HG03060 (cell line): ENCODE data around the gene ABT1.

Source experiments
- ATAC-seq: cut with Tn5 transposase; IDR thresholded peaks from one replicate; pipeline ENCODE4 v1.9.1; 2021; ENCODE audit warnings: low read depth, moderate number of reproducible peaks; ENCODE audit not compliant: unreplicated experiment

ABT1 gene

DNA sequence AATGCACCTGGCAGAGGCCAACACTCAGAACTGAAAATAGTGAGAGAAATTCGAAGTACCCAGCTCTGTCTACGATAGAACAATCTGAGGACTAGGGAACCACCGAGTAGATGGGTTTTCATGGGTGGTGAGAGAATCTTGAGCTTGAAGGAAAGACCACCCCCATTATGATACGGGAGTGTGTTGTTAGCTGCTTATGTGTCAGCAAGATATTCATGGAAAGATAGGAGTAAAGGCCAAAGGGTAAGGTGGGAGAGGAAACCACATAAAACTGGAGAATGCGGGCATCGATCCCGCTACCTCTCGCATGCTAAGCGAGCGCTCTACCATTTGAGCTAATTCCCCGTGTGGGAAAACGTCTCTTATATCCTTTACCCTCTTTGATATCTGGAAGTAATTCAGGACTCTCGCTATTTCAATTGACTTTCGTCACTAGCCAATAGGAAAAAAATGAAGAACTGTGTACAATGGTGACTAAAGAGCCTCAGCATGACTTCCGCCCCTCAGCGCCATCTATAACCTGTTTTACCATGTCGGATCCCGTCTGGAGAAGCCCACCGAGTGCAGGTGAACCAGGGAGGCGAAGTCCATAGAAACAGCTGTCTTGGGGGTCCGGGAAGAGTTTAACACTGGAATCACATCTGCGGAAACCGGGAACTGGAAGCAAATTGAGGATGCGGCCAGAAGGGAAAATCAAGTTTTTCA is 25.0 kb upstream of the ABT1 start:
- ATAC-seq = no peak

DNA sequence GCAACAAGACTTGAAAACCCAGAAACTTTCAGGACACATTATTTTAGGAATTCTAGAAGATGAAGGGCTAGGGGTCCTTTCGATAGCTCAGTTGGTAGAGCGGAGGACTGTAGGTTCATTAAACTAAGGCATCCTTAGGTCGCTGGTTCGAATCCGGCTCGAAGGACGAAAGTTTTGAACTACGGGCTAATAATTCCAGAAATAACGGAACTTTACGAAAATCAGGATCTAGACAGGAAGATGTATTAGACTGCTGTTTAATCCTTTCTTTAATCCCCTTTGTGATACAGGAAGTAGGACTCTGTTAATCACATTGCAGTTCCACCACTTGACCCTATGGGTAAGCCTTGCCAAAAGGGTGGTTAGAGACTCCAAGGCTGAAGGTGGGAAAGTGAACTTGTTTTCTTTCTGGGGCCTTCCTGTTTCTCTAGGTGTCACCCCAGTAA is 21.2 kb upstream of the ABT1 start:
- ATAC-seq = no peak

DNA sequence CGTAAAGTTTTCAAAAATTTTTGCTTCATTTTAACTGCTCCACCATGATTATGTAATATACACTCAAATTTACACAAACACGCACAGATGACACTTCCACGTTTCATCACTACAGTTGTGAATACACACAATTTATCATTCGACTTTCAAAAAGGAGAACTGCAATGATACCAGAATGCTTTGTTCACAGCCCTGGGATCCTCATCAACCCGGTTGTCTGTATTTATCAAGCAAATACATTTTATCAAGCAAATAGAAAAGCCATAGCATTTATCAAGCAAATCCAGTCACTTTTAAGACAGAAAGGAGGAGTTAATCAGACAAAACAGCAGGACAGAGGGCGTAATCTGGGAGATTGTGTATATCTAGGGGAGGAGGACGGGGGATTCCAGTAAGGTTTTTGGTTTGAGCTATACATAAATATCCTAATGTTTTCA is 20.3 kb upstream of the ABT1 start:
- ATAC-seq = no peak

DNA sequence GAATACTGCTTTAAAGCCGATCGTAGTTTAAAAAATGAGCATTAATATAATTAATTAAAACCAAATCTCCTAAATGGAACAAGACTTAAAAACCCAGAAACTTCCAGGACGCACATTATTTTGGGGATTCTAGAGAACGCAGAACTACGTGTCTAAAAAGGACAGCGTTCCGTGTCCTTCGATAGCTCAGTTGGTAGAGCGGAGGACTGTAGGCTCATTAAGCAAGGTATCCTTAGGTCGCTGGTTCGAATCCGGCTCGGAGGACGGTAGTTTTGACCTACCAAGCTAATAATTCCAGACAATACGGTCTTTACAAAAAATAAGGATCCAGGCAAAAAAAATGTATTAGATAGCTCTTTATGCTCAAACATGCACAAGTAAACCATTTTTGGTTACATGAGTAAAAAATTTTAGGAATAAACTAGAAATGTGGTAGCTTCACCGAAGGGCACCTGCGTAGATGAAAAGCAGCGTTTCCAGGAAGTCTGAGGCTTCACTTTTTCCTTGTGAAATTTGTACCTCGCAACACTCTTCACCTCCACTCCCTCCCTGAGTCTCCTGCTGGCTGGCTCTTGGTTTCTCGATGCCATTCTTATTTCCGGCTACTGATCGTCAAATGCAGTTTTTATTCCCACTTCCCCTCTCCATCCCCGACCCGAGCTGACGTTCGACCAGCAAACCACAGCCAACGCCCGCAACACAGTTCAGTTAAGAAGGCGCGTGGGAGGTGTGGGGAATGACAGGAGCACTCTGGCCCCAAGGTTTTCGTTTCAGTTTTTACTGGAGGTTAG is 19.6 kb upstream of the ABT1 start:
- no peak for ATAC-seq

DNA sequence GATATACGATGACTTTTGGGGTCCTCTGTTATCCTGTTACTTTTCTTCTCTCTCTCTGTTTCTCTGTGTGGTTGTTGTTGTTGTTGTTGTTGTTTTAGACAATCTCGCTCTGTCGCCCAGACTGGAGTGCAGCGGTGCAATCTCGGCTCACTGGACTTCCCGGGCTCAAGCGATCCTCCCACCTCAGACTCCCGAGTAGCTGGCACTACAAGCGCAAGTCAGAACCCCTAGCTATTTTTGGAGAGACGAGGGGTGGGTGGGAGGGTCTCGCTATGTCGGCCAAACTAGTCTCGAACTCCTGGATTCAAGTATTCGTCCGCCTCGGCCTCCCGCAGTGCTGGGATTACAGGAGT is 19.1 kb upstream of the ABT1 start:
- ATAC-seq = no peak

DNA sequence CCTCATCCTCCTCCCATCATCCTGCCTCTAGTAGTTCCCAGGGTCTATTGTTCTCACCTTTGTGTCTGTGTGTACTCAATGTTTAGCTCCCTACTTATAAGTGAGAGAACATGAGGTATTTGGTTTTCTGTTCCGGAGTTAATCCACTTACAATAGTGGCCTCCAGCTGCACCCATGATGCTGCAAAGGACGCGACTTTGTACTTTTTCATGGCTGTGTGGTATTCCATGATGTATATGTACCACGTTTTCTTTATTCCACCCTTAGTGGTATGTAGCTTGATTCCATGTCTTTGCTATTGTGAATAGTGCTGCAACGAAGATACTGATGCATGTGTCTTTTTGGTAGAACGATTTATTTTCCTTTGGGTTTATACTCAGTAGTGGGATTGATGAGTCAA is 18.5 kb upstream of the ABT1 start:
- no peak for ATAC-seq

DNA sequence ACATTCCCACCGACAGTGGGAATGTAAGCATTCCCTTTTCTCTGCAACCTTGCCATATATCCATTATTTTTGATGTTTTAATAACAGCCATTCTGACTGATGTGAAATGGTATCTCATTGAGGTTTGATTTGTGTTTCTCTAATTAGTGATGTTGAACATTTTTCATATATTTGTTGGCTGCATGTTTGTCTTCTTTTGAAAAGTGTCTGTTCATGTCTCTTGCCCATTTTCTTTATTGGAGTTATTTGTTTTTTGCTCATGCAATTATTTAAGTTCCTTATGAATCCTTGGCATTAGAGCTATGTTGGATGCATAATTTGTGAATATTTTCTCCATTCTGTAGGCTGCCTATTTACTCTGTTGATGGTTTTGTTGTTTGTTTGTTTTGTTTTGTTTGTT is 18.0 kb upstream of the ABT1 start:
- no peak for ATAC-seq

DNA sequence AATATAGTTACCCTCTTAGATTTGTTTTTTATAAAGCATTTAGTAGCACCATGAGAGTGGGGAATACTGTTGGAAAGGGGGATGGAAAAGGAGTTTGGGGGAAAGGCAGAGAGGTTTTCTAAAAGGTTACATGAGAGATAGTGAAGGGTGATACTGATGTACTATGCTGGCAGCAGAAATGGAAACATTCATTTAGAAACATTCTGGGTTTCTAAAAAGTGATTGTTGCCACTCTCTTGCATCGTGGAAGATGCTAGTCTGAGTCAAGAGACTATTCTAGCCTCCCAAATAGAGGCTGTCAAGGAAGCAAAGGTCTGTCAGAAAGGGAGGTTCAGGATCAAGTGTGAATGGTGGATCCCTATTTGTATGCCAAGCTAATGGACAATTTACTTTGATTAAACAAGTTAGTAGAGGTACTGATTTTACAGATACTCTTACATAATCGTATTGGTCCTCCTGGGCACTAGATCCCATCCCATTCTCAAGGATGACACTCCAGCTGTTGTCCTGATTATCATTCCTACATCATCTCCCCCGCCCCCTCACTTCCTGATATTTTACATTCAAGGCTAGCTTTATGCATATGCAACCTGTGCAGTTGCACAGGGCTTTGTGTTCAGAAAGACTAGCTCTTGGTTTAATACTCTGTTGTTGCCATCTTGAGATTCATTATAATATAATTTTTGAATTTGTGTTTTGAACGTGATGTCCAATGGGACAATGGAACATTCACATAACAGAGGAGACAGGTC is 15.4 kb upstream of the ABT1 start:
- ATAC-seq = no peak

DNA sequence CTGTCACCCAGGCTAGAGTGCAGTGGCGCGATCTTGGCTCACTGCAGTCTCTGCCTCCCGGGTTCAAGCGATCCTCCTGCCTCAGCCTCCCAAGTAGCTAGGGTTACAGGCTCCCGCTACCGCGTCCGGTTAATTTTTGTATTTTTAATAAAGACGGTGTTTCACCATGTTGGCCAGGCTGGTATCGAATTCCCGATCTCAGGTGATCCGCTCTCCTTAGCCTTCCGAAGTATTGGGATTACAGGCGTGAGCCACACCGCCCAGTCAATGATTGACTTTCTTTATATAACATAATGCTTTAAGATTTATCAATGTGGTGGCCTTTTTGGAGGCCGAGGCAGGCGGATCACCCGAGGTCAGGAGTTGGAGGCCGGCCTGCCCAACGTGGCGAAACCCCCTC is 7.8 kb upstream of the ABT1 start:
- ATAC-seq = no peak

DNA sequence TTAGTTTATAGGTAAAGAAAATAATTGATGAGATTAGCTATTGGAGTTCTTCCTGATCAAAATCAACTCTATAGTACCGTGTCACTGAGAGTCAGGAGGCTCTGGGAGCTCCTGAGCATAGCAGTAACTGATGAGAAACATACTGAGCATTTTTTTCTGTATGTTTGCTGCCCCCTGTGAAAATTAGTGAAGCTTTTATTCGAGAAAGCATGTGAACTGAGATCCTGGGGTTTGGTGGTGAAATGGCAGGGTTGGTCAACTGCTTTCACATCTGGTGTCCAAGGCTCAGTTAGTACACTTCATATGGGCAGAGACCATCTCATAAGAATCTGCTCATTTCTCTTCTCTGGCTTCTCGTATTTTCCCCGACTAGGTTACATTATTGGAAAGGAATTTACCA is 4.1 kb upstream of the ABT1 start:
- ATAC-seq = no peak

DNA sequence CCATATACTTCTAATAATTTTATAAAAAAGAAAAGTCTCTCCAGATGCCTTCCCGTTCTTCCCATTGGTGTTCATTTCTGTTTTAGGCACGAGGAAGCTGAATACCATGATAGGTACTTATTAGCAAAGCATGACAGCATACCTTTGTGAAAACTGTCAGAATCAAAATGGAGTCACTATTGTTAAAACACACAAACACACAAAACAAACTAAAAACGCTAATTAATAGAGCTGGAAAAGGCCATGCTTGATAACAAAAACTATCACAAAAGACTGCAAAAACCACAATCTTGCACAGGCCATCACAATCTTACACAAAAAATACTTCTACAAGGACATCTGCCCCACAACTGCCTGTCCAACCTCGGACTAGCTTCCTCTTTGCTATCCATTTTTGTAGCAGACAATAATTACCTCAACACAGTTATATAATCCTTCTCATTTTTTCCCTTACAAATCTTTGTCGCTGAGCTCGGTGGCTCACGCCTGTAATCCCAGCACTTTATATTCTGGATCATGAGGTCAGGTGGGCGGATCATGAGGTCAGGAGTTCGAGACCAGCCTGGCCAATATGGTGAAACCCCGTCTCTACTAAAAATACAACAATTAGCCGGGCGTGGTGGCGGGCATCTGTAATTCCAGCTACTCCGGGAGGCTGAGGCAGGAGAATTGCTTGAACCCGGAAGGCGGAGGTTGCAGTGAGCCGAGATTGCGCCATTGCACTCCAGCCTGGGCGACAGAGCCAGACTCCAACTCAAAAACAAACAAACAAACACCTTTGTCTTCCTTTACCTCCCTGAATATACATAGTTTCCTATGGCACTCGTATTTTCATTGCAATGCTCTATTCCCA is 3.2 kb upstream of the ABT1 start:
- no peak for ATAC-seq

DNA sequence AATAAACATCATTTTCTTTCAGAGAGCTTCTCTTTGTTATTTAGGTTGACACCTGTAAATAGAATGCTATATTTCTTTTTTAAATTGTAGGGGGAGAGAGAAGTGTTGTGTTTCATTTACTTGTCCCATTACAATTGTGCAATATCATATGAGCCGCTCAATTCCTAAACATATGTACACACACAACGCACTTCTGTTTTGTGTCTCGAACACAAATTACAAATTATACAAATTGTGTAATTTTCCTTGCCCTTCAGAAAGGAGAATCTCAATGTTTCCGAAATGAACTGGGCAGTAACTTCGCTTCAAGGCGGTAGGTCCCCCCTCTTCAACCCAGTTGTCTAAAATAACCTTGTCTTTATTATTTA is 2.6 kb upstream of the ABT1 start:
- ATAC-seq = no peak

DNA sequence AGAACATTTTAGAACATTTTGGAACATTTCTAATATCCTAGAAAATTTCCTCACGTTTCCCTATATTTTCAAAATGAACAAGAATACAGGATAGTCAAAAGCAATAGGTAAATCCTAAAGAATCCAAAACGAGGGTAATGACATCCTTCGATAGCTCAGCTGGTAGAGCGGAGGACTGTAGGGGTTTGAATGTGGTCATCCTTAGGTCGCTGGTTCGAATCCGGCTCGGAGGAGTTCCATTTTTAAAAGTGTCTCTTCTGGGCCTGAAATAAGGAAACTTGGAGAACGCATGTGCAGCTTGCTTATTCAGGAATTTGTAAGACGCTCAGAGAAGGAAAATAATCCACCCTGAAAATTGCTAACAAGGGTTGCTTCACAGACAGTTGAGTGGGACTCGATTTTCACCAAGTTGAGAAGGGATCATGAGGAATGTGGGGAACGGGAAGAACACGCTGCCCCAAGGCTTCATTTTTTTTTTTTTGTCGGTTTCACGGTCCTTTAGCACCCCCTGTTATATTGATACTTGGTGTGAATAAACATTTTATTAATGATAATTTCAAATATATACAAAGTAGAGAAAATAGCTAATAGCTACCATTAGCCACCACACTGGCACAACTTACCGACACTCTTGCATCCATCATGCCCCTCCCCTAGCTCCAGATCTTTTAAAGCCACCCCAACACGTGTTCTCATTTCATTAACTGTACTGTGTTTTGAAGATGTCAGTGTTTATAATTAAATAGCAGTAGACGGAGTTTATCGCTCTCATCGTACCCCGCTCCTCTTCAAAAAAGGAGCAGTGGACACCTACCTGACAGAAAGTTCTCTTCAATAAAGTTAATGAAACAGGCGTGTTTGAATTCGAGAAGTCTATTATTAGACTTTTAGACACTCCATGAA is 1.8 kb upstream of the ABT1 start:
- no peak for ATAC-seq

DNA sequence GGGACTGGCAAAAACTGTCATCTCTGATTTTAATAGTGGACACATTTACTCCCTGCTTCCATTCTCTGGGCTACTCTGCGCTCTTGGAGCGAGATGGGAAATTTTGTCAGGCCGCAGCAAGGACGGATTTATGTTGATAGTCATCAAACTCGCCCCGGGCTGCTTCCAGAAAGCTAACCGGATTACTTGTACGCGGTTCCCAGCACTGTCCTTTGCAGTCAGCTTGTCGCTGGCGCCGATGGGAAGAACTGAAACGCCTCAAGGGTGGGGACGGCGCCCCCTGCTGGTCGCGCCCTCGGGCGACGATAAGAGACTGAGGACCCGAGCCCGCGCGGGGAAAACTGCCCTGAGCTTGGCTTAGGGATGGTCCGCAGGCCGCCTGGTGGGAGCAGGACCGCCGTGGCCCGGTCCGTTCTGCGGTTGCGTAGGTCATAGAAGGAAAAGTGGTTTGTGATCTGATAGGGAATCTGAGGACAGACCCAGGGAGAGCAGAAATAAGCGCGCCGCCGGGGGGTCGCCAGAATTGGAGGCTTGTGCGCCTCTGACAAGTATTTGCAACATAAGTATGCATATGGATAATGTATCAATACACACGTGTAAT is 984 bp upstream of the ABT1 start:
- peak; percentile 38 for ATAC-seq

DNA sequence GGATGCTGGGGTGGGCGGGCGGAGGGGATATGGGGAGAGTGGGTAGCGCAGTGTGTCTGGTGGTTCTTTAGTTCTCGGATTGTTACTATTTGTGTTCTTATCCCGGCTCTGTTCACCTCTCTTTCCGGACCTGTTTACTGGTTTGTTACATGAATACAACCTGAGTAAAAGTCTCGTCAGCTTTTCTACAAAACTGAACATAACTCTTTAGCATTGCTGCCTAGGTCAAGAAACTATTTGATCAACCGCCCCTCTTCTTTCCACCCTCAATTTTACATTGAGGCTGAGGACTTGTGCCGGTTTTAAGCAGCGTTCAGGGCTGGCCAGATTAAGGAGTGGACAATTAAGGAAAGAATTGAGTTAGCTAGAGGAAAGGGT is 625 bp downstream of the ABT1 start:
- ATAC-seq = no peak

DNA sequence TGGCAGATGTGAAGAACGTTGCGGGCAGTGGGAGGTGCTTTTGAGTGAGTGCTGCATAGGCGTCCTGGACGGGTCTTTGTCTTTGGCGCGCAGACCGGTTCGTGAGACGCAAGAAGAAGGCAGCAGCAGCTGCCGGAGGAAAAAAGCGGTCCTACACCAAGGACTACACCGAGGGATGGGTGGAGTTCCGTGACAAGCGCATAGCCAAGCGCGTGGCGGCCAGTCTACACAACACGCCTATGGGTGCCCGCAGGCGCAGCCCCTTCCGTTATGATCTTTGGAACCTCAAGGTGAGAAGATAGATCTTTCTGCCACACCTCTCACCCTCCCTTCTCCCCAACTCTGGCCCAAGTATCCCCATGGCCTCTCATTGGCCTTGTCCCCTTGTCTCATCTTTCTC is 1.1 kb downstream of the ABT1 start:
- ATAC-seq = no peak

DNA sequence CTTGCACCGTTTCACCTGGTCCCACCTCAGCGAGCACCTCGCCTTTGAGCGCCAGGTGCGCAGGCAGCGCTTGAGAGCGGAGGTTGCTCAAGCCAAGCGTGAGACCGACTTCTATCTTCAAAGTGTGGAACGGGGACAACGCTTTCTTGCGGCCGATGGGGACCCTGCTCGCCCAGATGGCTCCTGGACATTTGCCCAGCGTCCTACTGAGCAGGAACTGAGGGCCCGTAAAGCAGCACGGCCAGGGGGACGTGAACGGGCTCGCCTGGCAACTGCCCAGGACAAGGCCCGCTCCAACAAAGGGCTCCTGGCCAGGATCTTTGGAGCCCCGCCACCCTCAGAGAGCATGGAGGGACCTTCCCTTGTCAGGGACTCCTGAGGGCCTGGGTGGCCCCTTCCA is 1.5 kb downstream of the ABT1 start:
- ATAC-seq = no peak

DNA sequence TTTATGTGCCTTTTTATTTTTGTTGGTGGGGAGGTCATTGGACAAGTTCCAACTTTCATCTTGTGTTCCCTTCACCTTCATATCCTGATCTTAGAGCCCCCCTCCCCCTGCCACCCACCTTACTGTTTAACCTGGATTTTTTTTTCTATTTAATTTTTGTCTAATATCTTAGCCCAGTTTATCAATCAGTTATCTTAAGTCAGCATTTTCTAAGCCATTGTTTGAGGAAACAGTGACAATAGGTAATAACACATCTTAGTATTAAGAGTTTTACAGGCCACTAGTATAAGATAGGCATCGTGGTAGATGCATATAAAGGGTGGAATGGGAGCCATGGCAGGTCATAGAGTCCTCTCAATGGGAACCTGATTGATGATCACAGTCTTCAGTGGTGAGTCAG is 2.4 kb downstream of the ABT1 start:
- no peak for ATAC-seq

DNA sequence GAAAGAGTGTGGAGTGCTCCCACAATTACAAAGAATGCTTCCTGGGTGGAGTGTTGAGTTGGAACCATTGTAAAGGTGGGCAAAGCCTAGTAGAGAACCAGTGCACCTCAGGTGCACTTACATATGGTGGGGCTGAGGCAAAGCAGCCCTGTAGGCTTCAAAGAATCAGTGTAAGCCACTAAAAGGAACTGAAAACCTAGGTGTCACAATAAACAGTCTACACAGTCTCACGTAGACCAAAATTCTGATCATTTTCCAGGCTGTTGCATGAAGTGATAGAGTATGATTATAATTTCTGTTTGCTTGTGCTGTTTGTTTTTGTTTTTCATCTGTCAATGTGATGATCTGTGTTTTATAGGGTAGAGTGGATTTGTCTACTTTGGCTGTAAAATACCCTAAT is 2.8 kb downstream of the ABT1 start:
- ATAC-seq = no peak
